Testis (tissue), 3 donors: ENCODE results near the gene VGLL2. TPM values are rescaled to one million over a fixed set of nuclear protein-coding genes. Genes with fewer than 3 reads are reported as not detected.

Experiments used
- DNase-seq: peaks from one replicate; pipeline ENCODE4 v3.0.0-alpha.2; 2019
- H3K27ac ChIP-seq, 2 donors: fragments of 200-600 bp; sonication (generic); one replicate each; pipeline ENCODE4 v1.5.1; 2019
- H3K27me3 ChIP-seq: fragments of 200-600 bp; sonication (generic); one replicate; pipeline ENCODE4 v1.5.1; 2019
- H3K36me3 ChIP-seq: fragments of 200-600 bp; sonication (generic); one replicate; pipeline ENCODE4 v1.5.1; 2017; ENCODE audit warnings: low read depth; ENCODE audit errors: missing control alignments
- H3K4me1 ChIP-seq: fragments of 200-600 bp; sonication (generic); one replicate; pipeline ENCODE4 v1.5.1; 2019
- H3K4me3 ChIP-seq, 2 donors: fragments of 200-600 bp; sonication (generic); one replicate each; pipeline ENCODE4 v1.5.1; 2017 to 2019
- H3K9me3 ChIP-seq: fragments of 200-600 bp; sonication (generic); one replicate; pipeline ENCODE4 v1.5.1; 2017
- CTCF ChIP-seq, 3 experiments: fragments of 450-650 bp in 2 of 3; fragments of 200-600 bp in 1 of 3; sonication (generic) in 1 of 3; IDR thresholded peaks; one replicate each; pipeline ENCODE4 v1.5.1; 2016 to 2019; ENCODE audit warnings: antibody characterized with exemption in 3 of 3, mild to moderate bottlenecking in 2 of 3, moderate library complexity in 1 of 3
- POLR2A ChIP-seq: fragments of 450-650 bp; IDR thresholded peaks from one replicate; pipeline ENCODE4 v1.6.1; 2017; ENCODE audit warnings: antibody characterized with exemption, mild to moderate bottlenecking, moderate library complexity
- WGBS, 2 donors: methylation state at CpG; one replicate each; pipeline ENCODE4 v1.1.5; 2018; 5-methylcytosine and 5-hydroxymethylcytosine counted together
- intact Hi-C: fragments of 100-400 bp; cut with DNase I; formaldehyde crosslinking; loops from one replicate; pipeline ENCODE4 v1.15.1; 2023; ENCODE audit warnings: low total_unique reads
- polyA plus RNA-seq: library from polyadenylated mRNA; stranded (reverse); fragments of 350-450 nt; fragmentation: Illumina TruSeq; extraction: RNeasy Lipid Tissue Mini Kit (QIAGEN cat#74804); gene quantifications from one replicate; pipeline ENCODE4 v1.2.3, GENCODE V29; 2014; ENCODE audit warnings: low read depth, low replicate concordance; ENCODE audit not compliant: insufficient read depth
- small RNA-seq, 2 donors: library from RNA; depleted of rRNA; stranded (forward); fragments of <200 nt; gene quantifications; one replicate each; pipeline ENCODE3, GENCODE V24; 2016
- total RNA-seq, 2 donors: library from RNA; depleted of rRNA; stranded (reverse); fragments of >200 nt; gene quantifications; one replicate each; pipeline ENCODE4 v1.2.3, GENCODE V29; 2016

VGLL2 gene
- total and polyA plus RNA-seq, 3 donors from 2014 or later, result 1.7 TPM

- Histone ChIP-seq H3K27me3 (no peaks in the 10 kb centered on the region), H3K4me3 (no peak overlapping the region), H3K27ac (no peak overlapping the region), H3K36me3 (no peaks in the 10 kb centered on the region), H3K9me3 (no peaks in the 10 kb centered on the region), H3K4me1 (no peaks in the 10 kb centered on the region)
- WGBS, 2 donors, result 90 to 95% methylated on average over 1 of the region's 1 CpG
- DNase-seq, result no peak
- intact Hi-C loops, result no loop called here
- no peak for TF ChIP-seq POLR2A
- TF ChIP-seq CTCF (IDR thresholded peaks at IDR 0.05), result no peak
Measured at GRCh38 chr6:117311726-117312125, 46.4 kb downstream of the VGLL2 start.

- DNase-seq, result no peak
- intact Hi-C loops, result no loop called here
- H3K27ac ChIP-seq, result no peak overlapping the region
- 55 to 57% methylated on average over 4 of the region's 4 CpGs for WGBS, 2 donors
- TF ChIP-seq POLR2A (no peak), CTCF (IDR thresholded peaks at IDR 0.05) (no peak)
- H3K36me3 ChIP-seq, result no peaks in the 10 kb centered on the region
- no peaks in the 10 kb centered on the region for H3K27me3 ChIP-seq
- no peaks in the 10 kb centered on the region for H3K4me1 ChIP-seq
- H3K4me3 ChIP-seq, result no peak overlapping the region
- H3K9me3 ChIP-seq, result no peaks in the 10 kb centered on the region
Measured at GRCh38 chr6:117317261-117317660, 51.9 kb downstream of the VGLL2 start.

Small RNA genes within 50 kb of the gene (small RNA-seq; reads per million reads assigned to genes)
- gene RN7SKP18, result 0 reads per million in 2 donors

Other genes with a start within 250 kb of the VGLL2 start
- gene ROS1, start 160.4 kb downstream of the VGLL2 start, total RNA-seq, result 1 to 10 TPM; 1.1 to 1.3 TPM
- gene ROS1, start 160.4 kb downstream of the VGLL2 start, polyA plus RNA-seq, result 0.58 TPM
- gene DCBLD1, start 217.1 kb downstream of the VGLL2 start, total RNA-seq, result 10 to 100 TPM; 16.7 to 22.2 TPM
- gene DCBLD1, start 217.1 kb downstream of the VGLL2 start, polyA plus RNA-seq, result 16.6 TPM